ENCODE data around the gene SOCS3.

SOCS3 gene

GRCh38 chr17:78330570-78331224 is 29.2 kb downstream of the SOCS3 start:
- DNase-seq (ENCODE audit: low read depth in 2 of 2), result no peak

GRCh38 chr17:78329263-78330059 is 30.4 kb downstream of the SOCS3 start:
- no peak for DNase-seq (ENCODE audit: low read depth in 2 of 2)

DNA sequence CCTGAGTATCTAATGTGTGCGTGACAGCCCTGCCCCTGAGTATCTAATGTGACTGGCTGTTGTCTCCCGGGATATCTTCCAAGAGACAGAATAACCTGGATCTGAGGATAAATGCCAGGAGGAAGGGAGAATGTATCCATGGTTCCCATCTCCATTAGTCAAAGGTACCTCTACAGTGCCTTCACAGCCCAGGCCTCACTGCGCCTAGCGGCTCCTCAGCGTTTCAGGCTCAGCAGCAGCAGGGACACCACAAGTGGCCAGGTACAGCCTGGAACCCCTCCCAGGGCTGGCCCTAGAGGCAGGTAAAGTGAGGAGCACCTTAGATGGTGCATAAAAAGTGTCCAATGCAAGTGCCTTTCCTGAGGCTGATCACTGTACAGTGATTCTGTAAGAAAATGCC is 32.0 kb downstream of the SOCS3 start:
- no peak for DNase-seq (ENCODE audit: low read depth in 2 of 2)

GRCh38 chr17:78325076-78325687 is 34.7 kb downstream of the SOCS3 start:
- no peak for DNase-seq (ENCODE audit: low read depth in 2 of 2)

DNA sequence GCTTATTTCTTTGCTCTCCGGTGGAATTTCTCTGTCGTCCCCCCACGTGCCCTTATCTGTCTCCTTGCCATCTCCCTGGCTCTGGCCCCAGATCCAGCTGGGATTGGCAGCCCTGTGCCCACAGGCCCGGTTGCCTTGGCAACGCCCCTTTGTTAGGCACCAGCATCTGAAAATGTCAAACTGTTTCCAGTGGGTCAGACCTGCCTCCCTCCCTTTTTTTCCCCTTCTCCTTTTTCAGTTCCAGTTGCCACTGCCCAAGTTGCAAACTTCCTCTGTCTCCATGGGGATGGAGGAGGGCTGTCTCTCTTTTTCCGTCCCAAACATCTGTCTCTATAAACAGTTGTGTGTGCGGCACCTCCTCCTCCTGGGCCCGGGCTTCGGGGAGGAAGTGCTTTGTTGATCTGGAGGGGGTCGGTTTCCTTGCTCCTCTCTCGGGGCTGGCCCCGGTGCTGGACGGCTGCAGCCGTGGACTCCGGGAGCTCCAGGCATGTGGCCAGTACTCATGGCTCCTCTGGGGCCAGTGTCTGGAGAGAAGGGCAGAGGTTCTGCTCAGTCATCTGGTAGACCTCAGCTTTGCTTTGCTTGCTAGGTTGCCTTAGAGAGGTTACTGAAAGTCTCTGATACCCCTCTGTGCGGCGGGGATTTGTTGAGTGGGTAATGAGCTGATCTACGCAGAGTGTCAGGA is 35.3 kb downstream of the SOCS3 start:
- DNase-seq (ENCODE audit: low read depth in 2 of 2), result no peak

DNA sequence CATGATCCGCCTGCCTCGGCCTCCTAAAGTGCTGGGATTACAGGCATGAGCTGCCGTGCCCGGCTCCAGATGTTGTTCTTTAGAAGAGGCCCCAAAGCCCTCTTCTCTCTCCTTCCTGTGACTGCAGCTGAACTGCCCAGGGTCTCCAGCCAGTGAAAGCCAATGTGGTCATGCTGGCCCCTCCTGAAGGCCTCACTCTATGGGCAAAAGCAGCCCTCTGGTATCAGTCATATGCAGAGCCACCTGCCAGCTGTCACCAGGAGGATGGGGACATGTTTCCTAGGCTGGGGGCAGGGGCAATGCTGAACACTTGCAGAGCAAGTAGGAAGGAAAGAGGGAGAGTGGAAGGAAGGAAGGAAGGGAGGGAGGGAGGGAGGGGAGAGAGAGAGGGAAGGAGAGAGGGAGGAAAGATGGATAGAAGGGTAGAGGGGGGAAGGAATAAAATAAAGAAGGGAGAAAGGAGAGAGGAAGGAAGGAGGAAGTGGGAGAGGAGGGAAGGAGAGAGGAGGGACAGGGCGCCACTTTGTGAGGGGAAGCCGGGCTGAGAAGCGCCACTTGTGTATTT is 36.0 kb downstream of the SOCS3 start:
- no peak for DNase-seq (ENCODE audit: low read depth in 2 of 2)

- no peak for DNase-seq (ENCODE audit: low read depth in 2 of 2)
Measured at GRCh38 chr17:78322858-78323455, 36.9 kb downstream of the SOCS3 start.

DNA sequence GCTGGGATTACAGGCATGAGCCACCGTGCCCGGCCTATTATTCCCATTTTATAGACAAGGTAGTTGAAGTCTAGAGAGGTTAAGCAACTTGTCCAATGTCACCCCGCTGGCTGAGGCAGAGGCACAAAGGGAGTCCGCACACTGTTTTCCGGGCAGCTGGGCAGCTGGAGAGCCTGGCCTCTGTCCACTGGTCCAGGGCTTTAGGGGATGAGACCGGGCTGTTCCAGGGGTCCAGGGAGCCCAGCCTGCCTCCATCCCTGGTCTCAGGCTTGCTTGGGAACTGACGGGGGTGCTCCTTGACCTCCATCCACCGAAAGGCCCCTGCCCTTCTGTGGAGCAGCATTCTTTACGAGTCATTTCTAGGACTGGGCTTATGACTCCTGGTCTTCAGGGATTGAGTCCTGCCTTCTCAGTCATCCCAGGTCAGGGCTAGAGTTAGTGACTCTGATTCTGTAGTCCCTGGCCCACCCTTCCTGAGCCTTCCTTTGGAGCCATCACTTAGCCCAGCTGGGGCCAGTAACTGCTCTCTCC is 37.5 kb downstream of the SOCS3 start:
- no peak for DNase-seq (ENCODE audit: low read depth in 2 of 2)

GRCh38 chr17:78318843-78319242 is 41.0 kb downstream of the SOCS3 start:
- no peak for DNase-seq (ENCODE audit: low read depth in 2 of 2)

DNA sequence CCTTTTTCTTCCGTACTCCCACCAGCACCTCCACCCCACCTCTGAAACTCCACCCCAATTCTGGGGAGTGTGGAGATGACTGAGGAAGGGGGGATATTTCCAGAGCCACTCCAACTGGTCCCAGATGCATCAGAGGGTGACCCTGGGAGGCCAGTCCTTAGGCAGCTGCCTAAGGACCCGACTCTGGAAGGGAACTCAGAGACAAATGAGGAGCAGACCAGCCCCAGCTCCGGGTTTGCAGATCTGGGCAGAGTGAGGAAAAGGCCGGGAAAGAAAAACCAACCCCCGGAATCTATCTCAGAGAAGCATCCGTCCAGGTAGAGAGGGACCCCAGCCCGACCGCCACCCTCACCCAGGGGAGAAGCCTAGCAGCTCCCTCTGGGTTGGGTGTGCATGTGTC is 41.5 kb downstream of the SOCS3 start:
- DNase-seq (ENCODE audit: low read depth in 2 of 2), result no peak

GRCh38 chr17:78317794-78318400 is 42.0 kb downstream of the SOCS3 start:
- DNase-seq (ENCODE audit: low read depth in 2 of 2), result no peak

DNA sequence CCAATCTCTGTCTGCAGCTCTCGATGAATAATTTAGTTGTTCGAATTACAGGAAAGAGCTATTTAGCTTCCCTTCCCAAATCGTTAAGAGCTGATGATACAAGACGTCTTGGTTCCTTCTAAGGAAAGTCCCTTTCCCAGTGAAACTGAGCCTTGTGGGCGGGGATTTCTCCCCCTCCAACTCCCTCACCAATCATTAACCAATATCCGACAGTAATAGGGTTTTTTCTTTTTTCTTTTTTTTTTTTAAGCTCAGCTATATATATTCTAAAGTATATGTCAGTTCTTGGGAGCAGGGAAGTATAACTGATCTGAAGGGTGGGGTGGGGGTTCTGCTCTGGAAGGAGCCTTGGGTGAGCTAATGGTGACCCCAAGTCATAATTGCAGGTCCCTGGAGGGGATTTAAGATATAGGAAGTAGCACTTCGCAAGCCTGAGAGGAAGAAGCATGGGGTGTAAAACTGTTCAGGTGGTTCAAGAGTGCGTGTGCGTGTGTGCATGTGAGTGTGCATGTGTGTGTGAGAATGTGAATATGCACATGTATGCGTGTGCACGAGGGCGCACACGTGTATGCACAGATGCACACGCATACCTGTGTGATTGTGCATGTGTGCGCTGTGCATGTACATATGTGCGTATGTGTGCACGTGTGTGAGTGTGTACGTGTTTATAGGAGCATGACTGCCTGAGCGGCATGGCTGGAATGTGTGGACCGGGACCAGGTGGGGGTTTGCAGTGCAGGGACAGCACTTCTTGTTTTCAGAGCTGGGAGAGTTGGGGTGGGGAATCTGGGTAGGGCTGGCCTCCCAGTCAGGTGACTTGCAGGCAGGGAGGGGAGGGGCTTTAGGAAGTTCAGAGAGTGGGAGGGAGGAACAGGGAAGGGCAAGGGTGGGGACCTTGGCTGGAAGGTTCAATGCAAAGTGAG is 42.7 kb downstream of the SOCS3 start:
- DNase-seq (ENCODE audit: low read depth in 2 of 2), result no peak

GRCh38 chr17:78316115-78316866 is 43.6 kb downstream of the SOCS3 start:
- no peak for DNase-seq (ENCODE audit: low read depth in 2 of 2)

DNA sequence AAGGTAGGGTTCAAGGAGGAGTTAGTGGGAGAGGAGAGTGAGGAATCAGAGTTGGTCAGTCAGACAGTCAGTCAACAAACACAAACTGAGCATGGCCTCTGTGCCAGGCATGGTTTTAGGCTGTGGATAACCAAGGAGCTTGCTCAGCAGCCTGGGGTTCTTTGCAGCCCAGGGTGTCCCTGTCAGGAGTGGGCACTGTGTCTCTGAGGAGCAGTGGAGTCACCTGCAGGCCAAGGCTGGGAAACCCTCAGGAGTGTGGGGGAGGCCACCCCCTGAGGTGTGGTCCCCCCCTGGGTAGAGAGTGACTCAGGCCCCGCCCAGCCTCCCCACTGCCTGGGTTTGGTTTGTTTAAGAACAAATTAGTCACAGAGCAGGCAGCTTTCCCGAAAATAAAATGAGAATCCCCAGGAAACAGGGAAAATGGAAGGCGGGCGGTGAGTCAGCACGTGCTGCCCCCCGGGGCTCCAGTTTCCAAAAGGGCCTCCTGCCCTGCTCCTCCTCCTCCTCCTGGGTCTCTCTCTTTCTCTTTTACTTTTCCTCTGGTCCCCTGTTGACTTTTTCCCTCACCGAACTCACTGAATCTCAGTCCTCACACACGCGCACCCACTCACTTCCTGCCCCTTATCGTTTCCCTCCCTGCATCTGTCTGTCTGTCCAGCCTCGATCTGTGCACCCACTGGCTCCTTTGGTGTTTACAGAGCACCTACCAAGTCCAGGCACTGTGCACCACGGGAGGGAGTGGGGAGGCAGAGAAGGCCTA is 44.3 kb downstream of the SOCS3 start:
- DNase-seq (ENCODE audit: low read depth in 2 of 2), result peak; percentile 83 to 89

GRCh38 chr17:78314683-78315354 is 45.1 kb downstream of the SOCS3 start:
- DNase-seq (ENCODE audit: low read depth in 2 of 2), result no peak

DNA sequence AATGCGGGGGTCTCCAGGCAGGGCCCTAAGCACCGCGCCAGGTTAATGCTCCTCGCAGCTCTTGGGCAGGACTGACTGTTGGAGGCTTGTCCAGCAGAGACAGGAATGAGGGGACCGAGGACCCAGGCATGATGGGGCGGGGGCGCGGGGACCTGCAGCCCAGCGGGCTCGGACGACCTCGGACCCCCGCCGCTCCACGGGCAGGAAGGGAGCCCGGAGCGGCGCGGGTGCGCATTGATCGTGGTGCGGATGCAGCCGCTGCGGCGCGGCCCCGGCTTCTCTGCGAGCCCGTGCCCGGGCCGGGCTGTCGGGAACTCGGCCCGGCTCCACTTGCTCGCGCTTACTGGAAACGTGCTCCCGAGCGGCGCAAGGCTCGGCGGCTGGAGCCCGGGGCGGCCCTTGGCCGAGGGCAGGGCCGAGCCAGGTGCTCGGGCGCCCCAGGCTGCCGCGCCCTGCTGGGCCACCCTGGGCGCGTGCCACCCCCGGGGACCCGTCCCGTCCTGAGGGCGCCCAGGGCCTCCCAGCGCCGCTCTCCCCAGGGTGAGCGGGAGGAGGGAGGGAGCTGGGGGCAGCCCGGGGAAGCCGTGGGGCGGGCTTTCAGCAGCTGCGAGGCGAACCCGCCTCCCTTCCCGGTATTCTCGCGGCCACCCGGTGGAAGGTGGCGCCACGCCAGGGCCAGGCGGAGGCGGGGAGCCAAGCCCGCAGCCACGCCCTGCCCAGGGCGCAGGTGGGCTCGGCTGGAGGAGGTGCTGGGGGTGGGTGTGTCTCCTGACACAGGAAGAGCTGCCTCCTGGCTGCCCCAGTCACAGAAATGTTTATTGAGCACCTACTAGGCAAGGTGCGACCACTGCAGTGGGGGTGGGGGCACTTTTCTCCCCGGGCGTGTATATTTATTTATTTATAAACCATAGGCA is 45.9 kb downstream of the SOCS3 start:
- DNase-seq (ENCODE audit: low read depth in 2 of 2), result peak in 1 of 2 experiments; percentile 20

All from fibroblast of skin of left biceps (primary cell).